Measurements from ENCODE around the gene SKAP2.

DNA sequence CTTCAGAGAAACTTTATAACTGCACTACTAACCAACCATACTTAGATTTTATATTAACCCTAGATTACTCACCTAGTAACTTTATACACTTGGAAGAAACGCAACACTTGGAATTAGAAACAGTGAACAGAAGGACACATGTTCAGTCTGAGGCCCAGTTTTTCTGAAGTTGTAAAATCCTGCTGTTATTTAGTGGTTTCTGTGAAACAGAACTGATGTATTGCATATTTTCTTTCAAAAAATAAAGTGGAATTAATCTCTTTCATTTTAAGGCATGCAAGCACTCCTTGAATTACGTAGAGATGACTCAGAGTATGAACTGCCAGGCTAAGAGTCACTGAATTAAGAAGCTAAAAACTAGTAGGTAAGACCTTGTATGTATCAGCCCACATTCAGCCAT lies 215.8 kb downstream of the SKAP2 start:
- TF ChIP-seq, protein P1, sequence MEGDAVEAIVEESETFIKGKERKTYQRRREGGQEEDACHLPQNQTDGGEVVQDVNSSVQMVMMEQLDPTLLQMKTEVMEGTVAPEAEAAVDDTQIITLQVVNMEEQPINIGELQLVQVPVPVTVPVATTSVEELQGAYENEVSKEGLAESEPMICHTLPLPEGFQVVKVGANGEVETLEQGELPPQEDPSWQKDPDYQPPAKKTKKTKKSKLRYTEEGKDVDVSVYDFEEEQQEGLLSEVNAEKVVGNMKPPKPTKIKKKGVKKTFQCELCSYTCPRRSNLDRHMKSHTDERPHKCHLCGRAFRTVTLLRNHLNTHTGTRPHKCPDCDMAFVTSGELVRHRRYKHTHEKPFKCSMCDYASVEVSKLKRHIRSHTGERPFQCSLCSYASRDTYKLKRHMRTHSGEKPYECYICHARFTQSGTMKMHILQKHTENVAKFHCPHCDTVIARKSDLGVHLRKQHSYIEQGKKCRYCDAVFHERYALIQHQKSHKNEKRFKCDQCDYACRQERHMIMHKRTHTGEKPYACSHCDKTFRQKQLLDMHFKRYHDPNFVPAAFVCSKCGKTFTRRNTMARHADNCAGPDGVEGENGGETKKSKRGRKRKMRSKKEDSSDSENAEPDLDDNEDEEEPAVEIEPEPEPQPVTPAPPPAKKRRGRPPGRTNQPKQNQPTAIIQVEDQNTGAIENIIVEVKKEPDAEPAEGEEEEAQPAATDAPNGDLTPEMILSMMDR (IDR thresholded peaks at IDR 0.05; ENCODE audit: borderline replicate concordance, extremely low read depth, low read length, poor library complexity, severe bottlenecking): no peak
- no peak for TF ChIP-seq EZH2 (IDR thresholded peaks at IDR 0.05; ENCODE audit: borderline replicate concordance, low read depth, low read length, severe bottlenecking)
